Activated T-cell treated with anti-CD3 and anti-CD28 coated beads for 24 hours (primary cell): Measurements from ENCODE around the gene OPCML.

Experiments
- DNase-seq: peaks from one replicate; pipeline ENCODE4 v3.0.0-alpha.2; 2020; ENCODE audit warnings: low read depth

Gene OPCML

DNA sequence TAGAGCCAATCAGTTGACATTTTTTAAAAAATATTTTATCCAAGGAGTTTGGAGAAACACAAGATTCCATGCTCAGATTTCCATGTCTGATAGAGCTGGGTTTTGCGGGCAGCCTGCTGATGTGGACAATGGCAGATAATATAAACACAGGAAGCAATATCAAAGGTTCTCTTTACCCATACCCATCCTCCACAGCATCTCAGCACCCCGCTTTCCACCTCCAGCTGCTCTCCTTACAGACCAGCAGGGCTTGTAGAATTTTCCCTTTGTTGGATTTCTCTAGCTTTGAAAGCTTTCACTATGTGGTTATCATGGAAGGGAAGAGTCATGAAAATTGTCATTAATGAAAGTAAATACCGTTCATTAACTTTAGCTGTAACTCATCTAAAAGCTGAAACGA is 746.4 kb downstream of the OPCML start:
- no peak for DNase-seq

DNA sequence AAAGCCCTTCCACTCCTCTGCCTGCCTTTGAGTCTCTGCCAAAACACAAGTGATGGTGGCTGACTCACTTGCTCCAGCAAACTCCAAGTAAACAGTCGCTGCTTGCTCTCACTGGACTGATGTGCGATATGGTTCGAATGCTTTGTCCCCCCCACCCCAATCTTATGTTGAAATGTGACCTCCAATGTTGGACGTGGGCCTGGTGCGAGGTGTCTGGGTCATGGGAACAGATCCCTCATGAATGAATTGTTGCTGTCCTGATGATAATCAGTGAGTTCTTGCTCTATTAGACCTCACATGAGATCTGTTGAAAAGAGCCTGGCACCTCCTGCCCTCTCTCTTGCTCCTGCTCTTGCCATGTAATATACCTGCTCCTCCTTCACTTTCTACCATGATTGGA is 747.9 kb downstream of the OPCML start:
- DNase-seq, result no peak

DNA sequence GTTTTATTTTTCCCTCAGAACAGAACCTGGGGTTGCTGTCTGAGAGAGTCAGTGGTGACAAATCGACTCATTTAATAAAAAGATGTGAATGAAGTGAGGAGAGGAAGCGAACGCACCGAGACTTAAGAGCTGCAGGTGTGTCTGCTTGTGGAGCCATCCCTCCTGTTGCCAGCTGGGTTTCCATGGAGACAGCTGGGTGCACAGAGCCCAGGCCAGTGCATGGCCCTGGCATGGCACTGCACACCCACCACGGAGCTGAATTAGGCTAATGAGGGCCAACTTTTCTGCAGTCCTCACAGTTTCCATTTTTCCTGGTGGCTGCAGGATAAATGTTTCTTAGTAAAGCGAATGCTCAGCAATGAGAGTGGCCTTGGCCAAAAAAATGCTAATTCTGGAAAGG is 750.2 kb downstream of the OPCML start:
- no peak for DNase-seq

- no peak for DNase-seq
Observed at GRCh38 chr11:132780046-132780445, 752.3 kb downstream of the OPCML start.

- no peak for DNase-seq
Observed at GRCh38 chr11:132779497-132779896, 752.8 kb downstream of the OPCML start.

DNA sequence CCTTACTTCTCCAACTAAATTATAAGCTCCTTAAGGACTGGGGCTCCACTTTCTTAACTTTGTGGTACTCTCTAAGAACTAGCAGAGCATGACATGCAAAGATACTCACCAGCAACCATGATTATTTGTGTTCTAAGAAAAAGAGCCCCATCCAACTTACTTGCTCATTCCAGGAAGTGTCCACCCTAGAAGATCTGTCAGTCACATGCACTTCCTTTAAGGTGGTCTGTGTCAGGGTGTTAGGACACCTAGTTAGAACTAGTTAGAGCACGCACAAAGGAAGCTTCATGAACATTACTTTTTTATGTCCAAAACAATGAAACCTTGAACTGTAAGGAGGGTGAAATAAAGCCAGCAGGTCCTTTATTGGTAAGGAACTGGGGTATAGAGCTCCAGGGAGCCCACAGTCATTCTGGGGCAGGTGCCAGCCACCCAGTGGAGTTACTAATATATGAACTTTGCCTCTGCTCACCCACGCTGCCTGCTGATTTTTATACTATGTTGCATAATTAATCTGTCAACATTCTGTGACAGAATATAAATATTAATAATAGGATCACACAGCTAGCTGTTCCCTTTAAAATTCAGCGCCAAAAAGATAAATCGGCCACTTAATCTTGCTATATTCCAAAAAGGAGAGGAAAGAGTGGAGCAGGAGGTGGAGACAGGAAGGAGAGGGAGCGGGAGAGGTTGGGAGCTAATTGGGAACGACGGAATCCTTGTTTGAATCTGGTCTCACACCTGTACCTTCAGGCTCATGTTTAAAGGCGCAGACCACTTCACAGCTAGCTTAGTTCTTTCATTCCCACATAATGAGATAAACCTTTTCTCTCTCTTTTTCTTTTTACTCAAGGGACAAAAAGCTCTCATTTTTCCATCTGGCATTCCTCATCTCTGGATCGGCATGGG is 755.0 kb downstream of the OPCML start:
- no peak for DNase-seq

GRCh38 chr11:132773751-132774150 is 758.5 kb downstream of the OPCML start:
- DNase-seq, result no peak

DNA sequence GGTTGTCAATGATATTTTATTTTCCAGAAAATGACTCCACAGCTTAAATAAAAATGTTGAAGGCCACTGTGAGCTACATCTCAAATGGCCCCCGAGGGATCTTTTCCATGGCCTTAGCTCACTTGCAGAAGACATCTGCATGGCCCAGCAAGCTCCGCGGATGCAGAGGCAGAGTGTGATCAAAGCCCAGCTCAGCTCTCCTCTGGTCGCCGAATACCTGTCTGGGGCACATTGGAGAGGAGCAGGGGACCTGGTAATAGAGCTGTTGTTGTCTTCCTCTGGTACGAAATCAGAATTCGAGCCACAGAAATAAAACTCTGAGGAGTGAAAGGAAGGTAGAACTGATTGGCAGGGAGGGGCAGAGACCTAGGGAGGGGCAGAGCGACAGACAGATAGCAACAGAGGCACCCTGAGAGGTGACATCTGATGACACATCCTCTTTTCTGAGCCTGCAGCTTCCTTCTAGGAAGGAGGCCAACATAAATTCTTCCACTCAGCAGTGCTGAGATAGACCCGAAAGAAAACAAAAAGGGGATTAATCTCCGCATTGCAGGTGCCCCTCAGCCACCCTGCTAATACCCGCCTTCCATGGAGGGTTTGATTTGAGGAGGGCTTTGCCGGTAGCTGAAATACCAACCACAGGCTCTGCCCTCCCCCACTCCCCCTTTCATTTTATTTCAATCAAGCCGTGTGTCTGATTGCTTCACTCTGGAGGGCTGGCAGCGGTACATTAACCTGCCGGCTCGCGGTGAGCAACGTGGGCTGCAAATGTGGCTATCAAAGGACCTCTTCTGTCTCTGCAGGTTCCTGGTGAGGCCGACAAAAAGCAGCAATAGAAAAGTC is 759.4 kb downstream of the OPCML start:
- DNase-seq, result no peak

DNA sequence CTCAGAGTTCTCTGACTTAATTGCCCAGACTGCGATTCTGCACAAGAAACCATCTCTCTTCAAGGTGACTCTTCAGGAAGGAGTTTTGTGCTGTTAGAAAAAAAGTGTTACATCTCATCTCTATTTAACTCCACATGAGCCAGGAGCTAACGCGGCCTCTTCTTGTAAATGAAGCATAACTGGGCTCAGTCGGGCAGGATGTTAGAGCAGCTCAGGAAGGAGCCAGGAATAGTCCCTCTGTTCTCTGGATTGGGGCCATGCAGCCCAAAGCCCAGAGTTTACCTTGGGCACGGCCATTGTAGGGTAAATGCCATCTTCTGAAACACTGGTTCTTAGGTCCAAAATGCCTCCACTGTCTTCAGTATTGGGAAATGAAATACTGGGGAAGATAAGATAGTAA is 760.6 kb downstream of the OPCML start:
- DNase-seq, result no peak

- no peak for DNase-seq
Observed at GRCh38 chr11:132770829-132771530, 761.3 kb downstream of the OPCML start.

- DNase-seq, result no peak
Observed at GRCh38 chr11:132763503-132763902, 768.8 kb downstream of the OPCML start.

DNA sequence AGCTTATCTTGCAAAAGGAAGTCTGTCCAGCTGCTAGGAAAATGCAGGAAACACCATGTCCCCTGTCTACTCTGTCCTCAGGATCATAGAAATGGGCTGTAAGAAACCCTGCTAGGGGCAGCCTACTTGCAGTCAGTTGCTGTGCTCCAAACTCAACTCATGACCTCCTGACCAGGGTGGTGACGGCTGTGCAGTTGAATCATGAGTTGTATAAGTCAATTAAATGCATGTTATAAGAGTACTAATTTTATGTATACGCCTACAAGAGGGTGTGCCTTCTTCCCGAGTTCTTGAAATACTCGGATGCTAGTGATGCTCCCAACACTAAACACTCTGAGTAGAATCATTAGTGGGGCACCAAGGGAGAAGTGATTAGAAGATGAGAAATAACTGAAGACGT is 776.4 kb downstream of the OPCML start:
- DNase-seq, result no peak

DNA sequence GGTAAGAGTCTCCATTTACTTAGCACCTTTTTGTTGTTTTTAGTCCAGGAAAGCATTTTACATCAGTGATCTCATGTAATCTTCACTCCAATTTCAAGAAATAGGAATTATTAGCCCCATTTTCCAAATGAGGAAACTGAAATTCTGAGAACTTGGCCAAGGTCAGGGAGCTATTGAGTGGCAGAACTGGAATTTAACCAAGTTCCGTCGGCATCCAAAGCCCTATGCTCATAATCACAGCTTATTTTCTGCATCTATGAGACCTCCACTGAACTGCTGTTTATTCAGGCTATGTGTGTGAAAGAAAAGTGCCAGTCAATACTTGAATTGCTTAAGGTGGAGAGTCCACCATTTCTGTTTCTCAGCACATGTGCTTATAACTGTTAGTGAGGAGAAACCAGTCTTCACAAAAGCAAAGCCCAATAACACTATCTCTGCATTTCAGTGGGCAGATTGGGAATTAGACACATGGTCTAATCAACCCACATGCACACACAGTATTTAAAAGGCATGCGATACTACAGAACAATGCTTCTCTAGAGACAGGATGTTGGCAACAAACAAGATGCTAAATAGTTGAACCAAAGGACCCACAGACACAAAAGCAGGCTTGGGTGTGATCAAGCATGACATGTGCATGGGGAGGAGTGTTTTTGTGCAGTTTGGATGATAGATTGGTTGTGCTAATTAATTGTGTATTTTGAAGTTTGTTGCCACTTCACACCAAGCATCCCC is 780.6 kb downstream of the OPCML start:
- no peak for DNase-seq

- no peak for DNase-seq
Observed at GRCh38 chr11:132746305-132746704, 786.0 kb downstream of the OPCML start.

GRCh38 chr11:132745306-132745705 is 787.0 kb downstream of the OPCML start:
- DNase-seq, result no peak

GRCh38 chr11:132744771-132745170 is 787.5 kb downstream of the OPCML start:
- no peak for DNase-seq

- no peak for DNase-seq
Observed at GRCh38 chr11:132743601-132744000, 788.7 kb downstream of the OPCML start.

GRCh38 chr11:132742929-132743328 is 789.4 kb downstream of the OPCML start:
- DNase-seq, result no peak

DNA sequence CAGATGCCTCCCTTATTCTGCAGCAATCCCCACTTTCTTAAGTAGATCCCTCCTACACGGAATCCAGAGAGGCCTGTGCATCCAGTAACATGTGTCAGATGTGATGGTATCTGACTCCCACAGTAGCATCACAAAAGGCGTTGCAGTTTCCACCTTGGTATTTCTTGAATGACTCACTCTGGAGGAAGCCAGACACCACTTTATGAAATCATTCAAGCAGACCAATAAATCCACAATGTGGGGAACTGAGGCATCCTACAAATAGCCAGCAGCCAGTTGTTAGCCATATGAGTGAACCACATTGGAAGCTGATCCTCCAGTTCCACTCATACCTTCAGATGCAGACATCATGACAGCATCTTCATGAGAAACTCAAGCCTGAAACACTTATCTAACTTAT is 798.1 kb downstream of the OPCML start:
- no peak for DNase-seq

- no peak for DNase-seq
Observed at GRCh38 chr11:132728026-132728425, 804.3 kb downstream of the OPCML start.

- DNase-seq, result no peak
Observed at GRCh38 chr11:132721526-132721925, 810.8 kb downstream of the OPCML start.

GRCh38 chr11:132719684-132720083 is 812.6 kb downstream of the OPCML start:
- no peak for DNase-seq
